ENCODE results near the gene STAMBPL1. TPM values are rescaled to one million over a fixed set of nuclear protein-coding genes. Genes with fewer than 3 reads are reported as not detected.

The STAMBPL1 gene
- total RNA-seq, 1 donor from 2014 or later = 3.3 TPM

DNA sequence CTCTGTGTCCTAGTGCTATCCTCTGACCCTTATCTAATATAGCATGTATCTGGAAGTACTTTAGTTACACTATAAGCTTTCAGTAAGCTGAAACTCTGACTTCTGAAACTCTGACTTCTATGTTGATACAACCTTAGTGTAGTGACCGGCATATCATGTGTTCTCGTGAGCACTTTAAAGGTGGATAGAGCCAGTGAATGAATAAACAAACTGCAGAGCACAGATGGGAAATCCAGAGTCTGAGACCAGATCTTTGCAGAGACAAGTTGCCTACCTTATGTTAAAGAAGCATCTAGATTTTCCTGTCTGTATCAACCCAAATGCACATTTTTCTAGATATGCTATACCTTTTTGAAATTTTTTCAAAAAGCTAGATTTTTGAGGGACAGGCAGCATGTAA lies 69.0 kb downstream of the STAMBPL1 start:
- no peak for DNase-seq (ENCODE audit: low spot score)
- Mint-ChIP-seq H3K4me3 (ENCODE audit: unreplicated experiment) (no peak overlapping the region), H3K27me3 (ENCODE audit: unreplicated experiment) (no peaks in the 10 kb centered on the region), H3K36me3 (ENCODE audit: low read depth, unreplicated experiment) (no peaks in the 10 kb centered on the region), H3K27ac (ENCODE audit: unreplicated experiment) (no peak overlapping the region), H3K4me1 (ENCODE audit: unreplicated experiment) (no peaks in the 10 kb centered on the region), H3K9me3 (ENCODE audit: unreplicated experiment) (no peaks in the 10 kb centered on the region)
- TF ChIP-seq CTCF (IDR thresholded peaks at IDR 0.05; ENCODE audit: unreplicated experiment) = no peak

GRCh38 chr10:88949912-88950837 lies 70.1 kb downstream of the STAMBPL1 start:
- DNase-seq (ENCODE audit: low spot score) = no peak
- Mint-ChIP-seq H3K36me3 (ENCODE audit: low read depth, unreplicated experiment) (no peaks in the 10 kb centered on the region), H3K4me3 (ENCODE audit: unreplicated experiment) (no peak overlapping the region), H3K27ac (ENCODE audit: unreplicated experiment) (no peak overlapping the region), H3K4me1 (ENCODE audit: unreplicated experiment) (no peaks in the 10 kb centered on the region), H3K9me3 (ENCODE audit: unreplicated experiment) (no peaks in the 10 kb centered on the region), H3K27me3 (ENCODE audit: unreplicated experiment) (no peaks in the 10 kb centered on the region)
- no peak for TF ChIP-seq CTCF (IDR thresholded peaks at IDR 0.05; ENCODE audit: unreplicated experiment)

DNA sequence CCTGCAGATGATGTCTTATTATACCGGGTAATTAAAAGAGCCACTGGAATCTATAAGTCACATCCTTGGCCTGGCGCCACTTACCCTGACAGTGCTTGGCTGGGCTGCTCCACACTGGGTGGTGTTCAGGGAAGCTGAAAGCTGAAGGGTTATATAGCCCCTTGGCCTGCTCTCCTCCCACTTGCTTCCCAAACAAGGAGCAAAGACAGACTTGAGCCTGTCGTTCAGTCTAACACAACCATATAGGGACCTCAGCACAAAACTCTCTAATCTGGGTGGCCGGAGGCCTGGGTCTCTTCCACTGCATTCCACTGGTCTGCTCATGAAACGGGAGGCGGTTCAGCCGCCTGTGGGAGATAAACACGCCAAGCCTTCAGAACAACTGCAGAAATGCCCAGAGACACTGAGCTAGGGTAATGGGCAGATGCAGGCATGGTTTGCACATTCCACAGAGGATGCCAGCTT lies 72.6 kb downstream of the STAMBPL1 start, which contains the start of gene ACTA2:
Gene ACTA2, minus strand, starts transcription at position 127 of the 465 bp plus-strand sequence. CDS start 3,843 bp downstream, outside the sequence.
- Mint-ChIP-seq H3K36me3 (ENCODE audit: low read depth, unreplicated experiment) (no peaks in the 10 kb centered on the region), H3K27ac (ENCODE audit: unreplicated experiment) (no peak within 1 kb of the TSS), H3K4me1 (ENCODE audit: unreplicated experiment) (no peaks in the 10 kb centered on the region), H3K4me3 (ENCODE audit: unreplicated experiment) (no peak within 1 kb of the TSS), H3K9me3 (ENCODE audit: unreplicated experiment) (no peaks in the 10 kb centered on the region), H3K27me3 (ENCODE audit: unreplicated experiment) (no peaks in the 10 kb centered on the region)
- TF ChIP-seq CTCF (IDR thresholded peaks at IDR 0.05; ENCODE audit: unreplicated experiment) = no peak
- DNase-seq (ENCODE audit: low spot score) = no peak

- Mint-ChIP-seq H3K36me3 (ENCODE audit: low read depth, unreplicated experiment) (no peaks in the 10 kb centered on the region), H3K27me3 (ENCODE audit: unreplicated experiment) (no peaks in the 10 kb centered on the region), H3K4me3 (ENCODE audit: unreplicated experiment) (no peak overlapping the region), H3K4me1 (ENCODE audit: unreplicated experiment) (no peaks in the 10 kb centered on the region), H3K27ac (ENCODE audit: unreplicated experiment) (no peak overlapping the region), H3K9me3 (ENCODE audit: unreplicated experiment) (no peaks in the 10 kb centered on the region)
- no peak for TF ChIP-seq CTCF (IDR thresholded peaks at IDR 0.05; ENCODE audit: unreplicated experiment)
- no peak for DNase-seq (ENCODE audit: low spot score)
These were observed 73.6 kb downstream of the STAMBPL1 start for GRCh38 chr10:88953662-88954061.
